CD4-positive, CD25-positive, alpha-beta regulatory T cell (primary cell): ENCODE data around the gene DOK1. TPM values are rescaled to one million over a fixed set of nuclear protein-coding genes. Genes with fewer than 3 reads are reported as not detected.

Source experiments
- ATAC-seq, 2 donors: fragments of 150-1000 bp; cut with Tn5 transposase; one replicate each; pipeline ENCODE4 v1.10.0; 2021; ENCODE audit warnings: low read depth in 2 of 2, moderate number of reproducible peaks in 2 of 2, moderate library complexity in 1 of 2
- DNase-seq, 3 donors: peaks; one replicate each; pipeline versions ENCODE4 v3.0.0 to v3.0.0-alpha.2; 2012 to 2022; ENCODE audit warnings: mixed read lengths in 1 of 3
- H3K27ac ChIP-seq: one replicate; pipeline ENCODE4 v1.7.0; 2013; ENCODE audit warnings: mild to moderate bottlenecking, low read length; ENCODE audit not compliant: insufficient read depth, poor library complexity, severe bottlenecking
- H3K27me3 ChIP-seq: one replicate; pipeline ENCODE4 v1.7.0; 2013; ENCODE audit warnings: low read length; ENCODE audit not compliant: control insufficient read depth, insufficient read depth
- H3K36me3 ChIP-seq: one replicate; pipeline ENCODE4 v1.7.0; 2013; ENCODE audit warnings: mild to moderate bottlenecking, low read length, moderate library complexity; ENCODE audit not compliant: control insufficient read depth, insufficient read depth
- H3K4me1 ChIP-seq: 2 replicates; pipeline ENCODE4 v1.7.0; 2013; ENCODE audit warnings: mild to moderate bottlenecking, low read length; ENCODE audit not compliant: insufficient read depth, control insufficient read depth, poor library complexity, severe bottlenecking
- H3K4me3 ChIP-seq: one replicate; pipeline ENCODE4 v1.7.0; 2013; ENCODE audit warnings: low read depth, mild to moderate bottlenecking, low read length, moderate library complexity
- H3K9me3 ChIP-seq, 2 experiments: 1 replicate in 1 of 2; 2 replicates in 1 of 2; pipeline ENCODE4 v1.7.0; 2013; ENCODE audit warnings: low read length in 2 of 2, mild to moderate bottlenecking in 1 of 2, moderate library complexity in 1 of 2; ENCODE audit not compliant: control insufficient read depth in 2 of 2
- H3K27ac Mint-ChIP-seq, 3 donors: one replicate each; pipeline ENCODE4 v1.8.0; 2020 to 2022; ENCODE audit warnings: mild to moderate bottlenecking in 3 of 3, mixed read lengths in 3 of 3, moderate library complexity in 2 of 3
- H3K27me3 Mint-ChIP-seq: one replicate; pipeline ENCODE4 v1.8.0; 2022; ENCODE audit warnings: mild to moderate bottlenecking, mixed read lengths
- H3K36me3 Mint-ChIP-seq: one replicate; pipeline ENCODE4 v1.8.0; 2020; ENCODE audit warnings: mixed read lengths
- H3K4me1 Mint-ChIP-seq, 4 donors: one replicate each; pipeline ENCODE4 v1.8.0; 2020 to 2022; ENCODE audit warnings: mixed read lengths in 4 of 4, mild to moderate bottlenecking in 1 of 4
- H3K4me3 Mint-ChIP-seq, 4 donors: one replicate each; pipeline ENCODE4 v1.8.0; 2020 to 2022; ENCODE audit warnings: mild to moderate bottlenecking in 4 of 4, mixed read lengths in 4 of 4, moderate library complexity in 3 of 4
- H3K9me3 Mint-ChIP-seq, 7 donors: one replicate each; pipeline ENCODE4 v1.8.0; 2020 to 2022; ENCODE audit warnings: mixed read lengths in 7 of 7, mild to moderate bottlenecking in 3 of 7, moderate library complexity in 2 of 7
- polyA plus RNA-seq, 4 donors: library from polyadenylated mRNA; unstranded; fragments of 300-500 nt; fragmentation: Illumina TruSeq; gene quantifications; one replicate each; pipeline ENCODE4 v1.2.3, GENCODE V29; 2021
- total RNA-seq: library from RNA; stranded (reverse); gene quantifications from one replicate; pipeline ENCODE4 v1.2.3, GENCODE V29; 2022

DOK1 gene
- total and polyA plus RNA-seq, 5 donors from 2014 or later = 19.8 to 39.3 (median 32.4) TPM

DNA sequence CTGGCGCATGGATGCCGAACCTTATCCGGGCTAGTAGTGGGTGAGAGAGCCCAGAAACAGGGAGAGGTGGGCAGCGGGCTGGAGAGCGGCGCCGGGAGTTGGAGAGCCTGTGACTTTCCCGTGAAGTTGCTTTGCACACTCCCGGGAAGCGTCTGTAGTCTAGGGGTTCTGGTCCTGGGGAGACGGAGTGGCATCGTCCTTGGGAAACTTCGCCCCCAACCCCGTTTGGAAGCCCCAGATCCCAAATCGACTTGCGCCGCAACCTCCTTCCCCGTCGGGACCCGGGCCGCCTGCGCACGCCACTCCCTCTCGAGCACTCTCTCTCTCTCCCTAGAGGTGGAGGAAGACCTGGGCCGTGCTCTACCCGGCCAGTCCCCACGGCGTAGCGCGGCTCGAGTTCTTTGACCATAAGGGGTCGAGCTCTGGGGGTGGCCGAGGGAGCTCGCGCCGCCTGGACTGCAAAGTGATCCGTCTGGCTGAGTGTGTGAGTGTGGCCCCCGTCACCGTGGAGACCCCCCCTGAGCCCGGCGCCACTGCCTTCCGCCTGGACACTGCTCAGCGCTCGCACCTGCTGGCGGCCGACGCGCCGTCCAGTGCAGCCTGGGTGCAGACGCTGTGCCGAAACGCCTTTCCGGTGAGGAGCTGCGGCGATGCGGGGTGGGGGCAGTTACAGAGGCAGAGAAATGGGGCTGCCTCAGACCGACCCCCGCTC lies 456 bp downstream of the DOK1 start:
- Histone ChIP-seq H3K4me3 (peak overlapping the region; percentile 82), H3K36me3 (peaks cover 6% of the 10 kb centered on the region), H3K27me3 (peaks cover 6% of the 10 kb centered on the region), H3K4me1 (peaks cover 29% of the 10 kb centered on the region), H3K27ac (peak overlapping the region; percentile 70), H3K9me3 (no peaks in the 10 kb centered on the region)
- DNase-seq (peak in 2 of 3 donors; percentile 43 to 58), ATAC-seq (peak; percentile 35 to 43)
- Mint-ChIP-seq H3K27me3 (peaks cover 28% of the 10 kb centered on the region), H3K4me3 (peak overlapping the region; percentile 95 to 96 (median 96)), H3K36me3 (no peaks in the 10 kb centered on the region), H3K27ac (peak overlapping the region in 2 of 3 donors; percentile 89 to 90), H3K9me3 (peaks cover 0 to 3% (median 0%) of the 10 kb centered on the region in 7 donors), H3K4me1 (peaks cover 0 to 30% (median 9%) of the 10 kb centered on the region in 4 donors)

DNA sequence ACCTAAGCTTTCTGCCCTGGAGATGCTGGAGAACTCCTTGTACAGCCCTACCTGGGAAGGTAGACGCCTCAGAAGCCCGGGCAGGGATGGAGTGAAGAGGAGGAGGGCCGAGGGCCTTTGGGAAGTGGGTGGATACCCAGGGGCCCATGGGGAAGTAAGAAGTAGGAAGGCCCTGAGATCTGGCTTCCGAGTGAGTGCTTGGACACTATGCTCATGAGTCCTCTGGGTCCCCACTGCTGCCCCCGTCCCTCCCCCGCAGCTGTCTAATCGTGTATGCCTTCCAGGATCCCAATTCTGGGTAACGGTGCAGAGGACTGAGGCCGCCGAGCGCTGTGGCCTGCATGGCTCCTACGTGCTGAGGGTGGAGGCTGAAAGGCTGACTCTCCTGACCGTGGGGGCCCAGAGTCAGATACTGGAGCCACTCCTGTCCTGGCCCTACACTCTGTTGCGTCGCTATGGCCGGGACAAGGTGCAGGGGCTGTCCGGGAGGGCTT lies 1.1 kb downstream of the DOK1 start:
- no peaks in the 10 kb centered on the region for H3K36me3 Mint-ChIP-seq
- H3K27me3 ChIP-seq = peaks cover 1% of the 10 kb centered on the region
- no peak for DNase-seq

DNA sequence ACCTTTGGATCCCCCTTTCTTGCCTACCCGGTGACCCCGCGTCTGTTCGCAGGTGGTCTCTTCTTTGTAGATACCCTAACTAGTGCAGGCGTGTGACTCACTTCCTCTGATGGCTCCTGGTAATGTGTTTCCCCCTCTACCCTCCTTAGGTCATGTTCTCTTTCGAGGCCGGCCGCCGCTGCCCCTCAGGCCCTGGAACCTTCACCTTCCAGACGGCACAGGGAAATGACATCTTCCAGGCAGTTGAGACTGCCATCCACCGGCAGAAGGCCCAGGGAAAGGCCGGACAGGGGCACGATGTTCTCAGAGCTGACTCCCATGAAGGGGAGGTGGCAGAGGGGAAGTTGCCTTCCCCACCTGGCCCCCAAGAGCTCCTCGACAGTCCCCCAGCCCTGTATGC lies 1.6 kb downstream of the DOK1 start:
- peak overlapping the region in 2 of 3 donors; percentile 51 to 90 for H3K27ac Mint-ChIP-seq
- no peak for ATAC-seq
- Histone ChIP-seq H3K27me3 (peaks cover 1% of the 10 kb centered on the region), H3K4me1 (peaks cover 29% of the 10 kb centered on the region), H3K36me3 (peaks cover 6% of the 10 kb centered on the region), H3K9me3 (no peaks in the 10 kb centered on the region), H3K27ac (no peak overlapping the region), H3K4me3 (no peak overlapping the region)
- H3K27me3 Mint-ChIP-seq = peaks cover 16% of the 10 kb centered on the region
- H3K36me3 Mint-ChIP-seq = no peaks in the 10 kb centered on the region
- peaks cover 0 to 30% (median 11%) of the 10 kb centered on the region in 4 donors for H3K4me1 Mint-ChIP-seq
- DNase-seq = no peak
- H3K9me3 Mint-ChIP-seq = peaks cover 0 to 3% (median 0%) of the 10 kb centered on the region in 7 donors
- peak overlapping the region; percentile 95 to 96 (median 96) for H3K4me3 Mint-ChIP-seq

More for the DNA sequence above, 1.1 kb downstream of the DOK1 start:
- H3K27me3 Mint-ChIP-seq = peaks cover 21% of the 10 kb centered on the region
- H3K27ac Mint-ChIP-seq = peak overlapping the region; percentile 60 to 90 (median 89)
- H3K9me3 Mint-ChIP-seq = peaks cover 0 to 3% (median 0%) of the 10 kb centered on the region in 7 donors
- peak overlapping the region; percentile 37 for H3K4me3 ChIP-seq
- peak overlapping the region; percentile 70 for H3K27ac ChIP-seq
- H3K4me1 Mint-ChIP-seq = peaks cover 0 to 30% (median 11%) of the 10 kb centered on the region in 4 donors
- peaks cover 29% of the 10 kb centered on the region for H3K4me1 ChIP-seq
- H3K36me3 ChIP-seq = peaks cover 6% of the 10 kb centered on the region
- ATAC-seq = no peak
- peak overlapping the region; percentile 95 to 96 (median 96) for H3K4me3 Mint-ChIP-seq
- no peaks in the 10 kb centered on the region for H3K9me3 ChIP-seq

DNA sequence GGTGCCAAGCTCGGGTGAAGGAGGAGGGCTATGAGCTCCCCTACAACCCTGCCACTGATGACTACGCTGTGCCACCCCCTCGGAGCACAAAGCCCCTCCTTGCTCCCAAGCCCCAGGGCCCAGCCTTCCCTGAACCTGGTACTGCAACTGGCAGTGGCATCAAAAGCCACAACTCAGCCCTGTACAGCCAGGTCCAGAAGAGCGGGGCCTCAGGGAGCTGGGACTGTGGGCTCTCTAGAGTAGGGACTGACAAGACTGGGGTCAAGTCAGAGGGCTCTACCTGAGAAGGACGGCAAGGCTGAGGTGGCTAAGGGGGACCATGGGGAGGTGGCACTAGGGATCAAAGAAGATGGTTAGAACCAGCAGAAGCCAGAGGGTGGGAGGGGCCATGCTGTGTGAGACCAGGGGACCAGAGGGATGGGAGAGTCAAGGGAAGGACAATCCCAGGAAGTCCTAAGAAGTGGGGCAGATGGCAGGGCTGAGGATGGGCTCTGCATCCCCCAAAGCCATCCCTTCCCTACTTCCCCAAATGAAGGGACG lies 2.4 kb downstream of the DOK1 start:
- Mint-ChIP-seq H3K27ac (no peak overlapping the region), H3K4me1 (peaks cover 0 to 30% (median 11%) of the 10 kb centered on the region in 4 donors), H3K27me3 (peaks cover 9% of the 10 kb centered on the region), H3K4me3 (peak overlapping the region; percentile 52 to 96 (median 79)), H3K9me3 (no peaks in the 10 kb centered on the region), H3K36me3 (peaks cover 3% of the 10 kb centered on the region)
- Histone ChIP-seq H3K4me3 (no peak overlapping the region), H3K4me1 (peaks cover 29% of the 10 kb centered on the region), H3K9me3 (no peaks in the 10 kb centered on the region), H3K27me3 (peaks cover 1% of the 10 kb centered on the region), H3K27ac (no peak overlapping the region), H3K36me3 (peaks cover 6% of the 10 kb centered on the region)
- DNase-seq (no peak), ATAC-seq (no peak)

DNA sequence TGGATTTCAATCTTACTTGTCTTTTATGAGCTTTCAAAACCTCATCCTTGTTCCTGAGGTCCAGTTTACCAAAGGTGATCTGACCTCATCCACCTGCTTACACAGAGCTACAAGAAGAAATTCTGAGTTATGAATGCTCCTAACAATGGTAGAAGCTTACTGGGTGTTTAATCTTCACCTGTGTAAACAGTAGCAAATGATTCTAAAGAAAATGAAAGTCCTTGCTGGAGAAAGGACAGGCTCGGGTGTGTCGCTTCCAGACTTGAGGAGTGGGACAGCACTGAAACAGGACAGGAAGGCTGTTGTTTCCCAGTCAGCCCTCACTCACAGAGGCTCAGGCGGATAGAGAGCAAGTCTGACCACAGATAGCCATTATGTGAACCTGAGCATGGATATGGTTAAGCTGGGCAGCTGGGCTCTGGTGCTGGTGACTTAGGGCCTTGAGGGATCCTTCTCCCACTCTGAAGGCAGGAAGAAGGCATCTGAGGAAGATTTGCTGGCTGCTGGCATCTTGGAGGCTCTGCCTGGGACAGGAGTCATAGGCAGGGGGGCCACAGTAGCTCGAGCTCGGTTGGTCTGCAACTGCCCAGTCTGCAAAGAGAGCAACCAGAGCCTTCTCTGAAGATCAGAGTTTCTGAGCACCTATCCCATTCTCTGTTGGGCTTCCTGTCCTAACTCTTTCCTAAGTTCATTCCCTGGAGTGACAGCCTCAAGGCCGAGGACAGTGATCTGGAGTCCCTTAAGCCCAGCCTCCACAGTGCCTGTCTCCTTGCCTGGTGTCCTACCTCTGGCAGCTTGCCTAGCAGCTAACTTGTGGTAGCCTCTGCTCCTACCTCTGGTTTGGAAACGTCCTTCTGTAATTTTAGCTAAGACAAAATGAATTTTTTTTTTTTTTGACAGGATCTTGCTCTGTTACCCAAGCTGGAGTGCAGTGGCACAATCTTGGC lies 4.0 kb downstream of the DOK1 start:
- no peak overlapping the region for H3K27ac ChIP-seq
- H3K4me1 ChIP-seq = peaks cover 29% of the 10 kb centered on the region
- H3K27ac Mint-ChIP-seq = no peak overlapping the region
- H3K27me3 Mint-ChIP-seq = no peaks in the 10 kb centered on the region
- no peaks in the 10 kb centered on the region for H3K27me3 ChIP-seq
- H3K4me3 ChIP-seq = no peak overlapping the region
- H3K4me3 Mint-ChIP-seq = peak overlapping the region in 2 of 4 donors; percentile 32 to 78
- peaks cover 0 to 24% (median 8%) of the 10 kb centered on the region in 4 donors for H3K4me1 Mint-ChIP-seq
- no peaks in the 10 kb centered on the region for H3K9me3 Mint-ChIP-seq
- DNase-seq = no peak
- H3K36me3 Mint-ChIP-seq = peaks cover 5% of the 10 kb centered on the region
- H3K9me3 ChIP-seq = no peaks in the 10 kb centered on the region
- H3K36me3 ChIP-seq = peaks cover 6% of the 10 kb centered on the region
- no peak for ATAC-seq

DNA sequence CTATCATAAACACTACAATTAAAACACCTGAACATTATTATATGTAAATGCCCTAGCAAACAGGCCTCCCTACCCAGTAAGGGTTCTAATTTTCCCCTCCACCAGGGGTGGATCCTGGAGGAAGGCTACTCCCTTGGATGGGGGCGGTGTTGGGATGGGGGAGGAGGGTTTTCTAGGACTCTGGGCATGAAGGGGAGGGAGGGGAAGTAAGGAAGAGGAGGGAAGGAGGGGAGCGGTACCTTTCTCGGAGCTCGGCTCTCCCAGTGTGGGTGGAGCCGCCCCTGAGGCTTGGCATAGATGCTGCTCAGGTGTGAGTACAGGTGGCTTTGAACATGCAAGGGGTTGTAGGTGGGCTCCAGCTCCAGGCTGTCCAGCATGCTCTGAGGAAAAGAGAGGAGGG lies 5.4 kb downstream of the DOK1 start:
- H3K27me3 ChIP-seq = peaks cover 2% of the 10 kb centered on the region
- Mint-ChIP-seq H3K36me3 (peaks cover 5% of the 10 kb centered on the region), H3K27me3 (no peaks in the 10 kb centered on the region), H3K4me3 (no peak overlapping the region), H3K27ac (no peak overlapping the region), H3K9me3 (no peaks in the 10 kb centered on the region), H3K4me1 (peaks cover 0 to 20% (median 8%) of the 10 kb centered on the region in 4 donors)
- no peak overlapping the region for H3K4me3 ChIP-seq
- H3K27ac ChIP-seq = no peak overlapping the region
- H3K9me3 ChIP-seq = no peaks in the 10 kb centered on the region
- H3K36me3 ChIP-seq = peaks cover 6% of the 10 kb centered on the region
- ATAC-seq (no peak), DNase-seq (no peak)
- H3K4me1 ChIP-seq = peaks cover 19% of the 10 kb centered on the region

DNA sequence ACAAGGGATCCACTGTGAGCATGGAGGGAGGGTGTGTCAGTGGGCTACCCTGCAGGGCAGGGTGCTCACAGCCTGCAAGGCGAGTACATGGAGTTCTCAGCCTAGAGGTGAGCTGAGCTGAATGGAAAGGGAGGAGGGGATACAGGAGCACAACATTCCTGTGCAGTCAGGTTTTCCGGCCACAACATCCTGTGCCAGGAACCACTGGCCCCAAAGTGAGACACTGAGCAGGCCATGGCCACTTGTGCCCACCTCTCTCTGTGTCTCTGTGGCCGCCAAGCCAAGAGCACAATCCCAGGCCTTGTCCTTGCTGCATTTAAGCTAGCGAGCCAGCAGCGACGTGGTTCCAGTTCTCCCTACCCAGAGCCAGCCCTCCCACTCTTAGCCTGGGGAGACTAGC lies 6.1 kb downstream of the DOK1 start:
- Mint-ChIP-seq H3K4me3 (no peak overlapping the region), H3K36me3 (peaks cover 5% of the 10 kb centered on the region), H3K4me1 (peaks cover 0 to 15% (median 7%) of the 10 kb centered on the region in 4 donors), H3K27ac (peak overlapping the region in 1 of 3 donors; percentile 69), H3K9me3 (no peaks in the 10 kb centered on the region), H3K27me3 (no peaks in the 10 kb centered on the region)
- H3K27ac ChIP-seq = no peak overlapping the region
- no peak overlapping the region for H3K4me3 ChIP-seq
- H3K4me1 ChIP-seq = peaks cover 12% of the 10 kb centered on the region
- no peak for ATAC-seq
- no peak for DNase-seq
- peaks cover 2% of the 10 kb centered on the region for H3K27me3 ChIP-seq
- H3K9me3 ChIP-seq = no peaks in the 10 kb centered on the region
- peaks cover 6% of the 10 kb centered on the region for H3K36me3 ChIP-seq
